ENCODE data around the gene EGLN2.

GRCh38 chr19:40750058-40750873, 48.7 kb upstream of the EGLN2 start, which contains the start of gene ACTMAP:
- TF ChIP-seq EZH2 (IDR thresholded peaks at IDR 0.05; ENCODE audit: low read length) (no peak), CTCF (optimal IDR thresholded peaks at IDR 0.05 in 1 of 3, IDR thresholded peaks at IDR 0.05 in 1 of 3, conservative IDR thresholded peaks at IDR 0.05 in 1 of 3; ENCODE audit: extremely low read depth in 1 of 3, insufficient read depth in 2 of 3, low read length in 3 of 3) (no peak)

Measured in keratinocyte (primary cell).